Gastrocnemius medialis (tissue), 4 donors: ENCODE data around the gene BMPR1A. TPM values are rescaled to one million over a fixed set of nuclear protein-coding genes. Genes with fewer than 3 reads are reported as not detected.

Experiments used
- ATAC-seq, 2 donors: fragments of 150-250 bp; one replicate each; pipeline ENCODE4 v1.9.1; 2016
- DNase-seq, 2 donors: peaks; one replicate each; pipeline ENCODE4 v3.0.0-alpha.2; 2019
- H3K27ac ChIP-seq, 4 donors: fragments of 200-600 bp; sonication (generic); 1 replicate in 1 of 4; 2 replicates in 3 of 4; pipeline ENCODE4 v1.5.1; 2016 to 2018; ENCODE audit warnings: mild to moderate bottlenecking in 2 of 4, moderate library complexity in 1 of 4
- H3K27me3 ChIP-seq, 3 donors: fragments of 200-600 bp; sonication (generic) in 2 of 3; 1 replicate in 1 of 3; 2 replicates in 2 of 3; pipeline versions ENCODE4 v1.5.1 to v1.6.0; 2016 to 2019; ENCODE audit warnings: mild to moderate bottlenecking in 1 of 3, moderate library complexity in 1 of 3
- H3K36me3 ChIP-seq, 2 donors: fragments of 200-600 bp; sonication (generic) in 1 of 2; one replicate each; pipeline ENCODE4 v1.5.1; 2017 to 2018
- H3K4me1 ChIP-seq, 2 donors: fragments of 200-600 bp; sonication (generic) in 1 of 2; one replicate each; pipeline ENCODE4 v1.5.1; 2016 to 2017; ENCODE audit warnings: mild to moderate bottlenecking in 2 of 2
- H3K4me3 ChIP-seq, 4 donors: fragments of 200-600 bp; sonication (generic) in 3 of 4; 1 replicate in 1 of 4; 2 replicates in 3 of 4; pipeline ENCODE4 v1.5.1; 2016 to 2019; ENCODE audit warnings: mild to moderate bottlenecking in 2 of 4
- H3K9me3 ChIP-seq, 3 donors: fragments of 200-600 bp; sonication (generic) in 2 of 3; 1 replicate in 1 of 3; 2 replicates in 2 of 3; pipeline ENCODE4 v1.5.1; 2016 to 2019
- CTCF ChIP-seq, 5 experiments: fragments of 450-650 bp in 3 of 5; fragments of 200-600 bp in 2 of 5; sonication (generic) in 2 of 5; IDR thresholded peaks in 4 of 5; conservative IDR thresholded peaks in 1 of 5; 1 replicate in 4 of 5; 2 replicates in 1 of 5; pipeline ENCODE4 v1.5.1; 2016 to 2019; ENCODE audit warnings: antibody characterized with exemption in 5 of 5, mild to moderate bottlenecking in 3 of 5, moderate library complexity in 3 of 5
- POLR2A ChIP-seq, 2 donors: fragments of 450-650 bp; IDR thresholded peaks; one replicate each; pipeline ENCODE4 v1.6.1; 2017; ENCODE audit warnings: antibody characterized with exemption in 2 of 2, mild to moderate bottlenecking in 2 of 2, moderate library complexity in 2 of 2
- in situ Hi-C, 4 donors: fragments of 200-750 bp; cut with MboI; loops; one replicate each; pipeline versions ENCODE4 v1.15.0 to v1.8.0; 2017; ENCODE audit warnings: low sequenced_read_pairs in 4 of 4
- intact Hi-C: fragments of 100-400 bp; cut with DNase I; formaldehyde crosslinking; loops from one replicate; pipeline ENCODE4 v1.15.1; 2023; ENCODE audit warnings: low total_unique reads
- total RNA-seq, 4 donors: library from RNA; depleted of rRNA; stranded (reverse); fragments of >200 nt; gene quantifications; one replicate each; pipeline versions ENCODE4 v1.1.0 to v1.2.3, GENCODE V29; 2016

BMPR1A gene
- total RNA-seq, 4 donors from 2014 or later = 16.4 to 22.7 (median 18.0) TPM

DNA sequence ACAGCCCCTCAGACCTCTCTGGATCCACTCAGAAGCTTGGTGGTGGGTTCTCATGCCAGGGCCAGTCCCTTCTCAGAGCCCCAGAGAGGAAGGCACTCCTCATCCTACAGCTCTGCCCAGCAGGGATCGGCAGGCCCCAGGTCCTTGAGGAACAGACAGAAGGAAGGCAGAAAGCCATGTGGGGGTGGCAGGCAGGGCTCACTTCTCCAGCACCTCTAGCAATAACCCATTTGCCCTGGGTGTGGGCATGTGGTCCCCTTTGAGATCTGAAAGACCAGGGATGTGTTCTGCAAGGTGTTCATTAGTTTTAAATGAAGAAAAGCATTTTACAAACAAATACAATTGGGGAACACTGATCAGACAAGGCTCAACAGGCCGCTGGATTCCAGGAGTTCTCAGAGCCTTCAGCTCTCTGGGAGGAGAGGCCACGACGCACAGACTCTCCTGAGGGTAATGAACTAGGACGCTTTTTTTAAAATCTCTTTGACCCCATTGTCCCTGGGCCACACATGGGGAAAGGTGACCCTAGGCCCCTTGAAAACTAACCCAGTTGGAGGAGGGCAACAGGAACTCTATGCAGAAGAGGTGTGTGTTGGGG is 47.5 kb upstream of the BMPR1A start:
- Histone ChIP-seq H3K27ac (peak overlapping the region; percentile 91 to 97 (median 96)), H3K36me3 (no peaks in the 10 kb centered on the region), H3K4me1 (peaks cover 17 to 43% of the 10 kb centered on the region in 2 donors), H3K4me3 (no peak overlapping the region), H3K27me3 (no peaks in the 10 kb centered on the region), H3K9me3 (no peaks in the 10 kb centered on the region)
- in situ Hi-C loops = loop anchor here in 2 of 4 donors (5.0 to 10.0 kb wide), 2 partner anchors 186 to 188 kb away; no protein-coding TSS in a partner anchor
- DNase-seq = no peak
- intact Hi-C loops = no loop called here
- ATAC-seq = no peak
- TF ChIP-seq CTCF (IDR thresholded peaks at IDR 0.05 in 4 of 5, conservative IDR thresholded peaks at IDR 0.05 in 1 of 5) = no peak

DNA sequence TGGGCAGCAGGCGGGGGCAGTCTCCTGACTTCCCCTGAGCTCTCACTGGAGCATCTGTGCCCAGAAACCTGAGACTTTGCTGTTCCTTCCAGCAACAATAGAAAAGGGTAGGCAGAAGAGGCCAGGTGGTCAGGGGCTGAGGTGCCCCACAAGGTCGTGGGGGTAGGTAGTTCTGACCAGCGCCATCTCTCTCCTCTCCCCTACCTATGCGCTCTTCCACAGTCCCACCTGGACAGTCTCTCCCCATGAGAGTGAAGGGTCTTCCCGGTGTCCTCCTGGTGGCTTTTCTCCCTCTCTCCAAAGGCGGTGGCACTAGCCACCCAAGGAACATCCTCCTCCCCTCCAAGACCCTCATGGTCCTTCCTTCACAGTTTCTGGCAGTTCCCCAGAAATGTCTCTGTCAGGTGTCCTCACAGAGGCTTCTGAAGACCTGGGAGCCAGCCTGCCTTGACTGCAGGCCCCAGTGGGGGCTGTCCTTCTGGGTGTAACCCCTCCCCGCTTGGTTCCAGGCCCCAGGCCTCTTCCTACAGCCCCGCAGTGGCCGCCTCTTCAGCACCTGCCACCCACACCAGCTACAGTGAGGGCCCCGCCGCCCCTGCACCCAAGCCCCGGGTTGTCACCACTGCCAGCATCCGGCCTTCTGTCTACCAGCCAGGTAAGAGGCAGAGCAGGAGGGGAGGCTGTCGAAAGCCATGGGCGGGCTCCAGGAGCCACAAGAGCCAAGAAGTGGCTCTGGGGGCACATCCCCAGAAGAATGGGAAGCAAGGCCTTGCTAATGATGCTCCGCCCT is 46.8 kb upstream of the BMPR1A start:
- Histone ChIP-seq H3K9me3 (no peaks in the 10 kb centered on the region), H3K27me3 (no peaks in the 10 kb centered on the region), H3K36me3 (no peaks in the 10 kb centered on the region), H3K4me3 (no peak overlapping the region), H3K4me1 (peaks cover 15 to 39% of the 10 kb centered on the region in 2 donors), H3K27ac (peak overlapping the region; percentile 91 to 97 (median 96))
- intact Hi-C loops (loop anchor here (5.0 kb wide), 1 partner anchor 93 kb away; no protein-coding TSS in a partner anchor), in situ Hi-C loops (loop anchor here in 2 of 4 donors (5.0 to 10.0 kb wide), 2 partner anchors 185 to 188 kb away; no protein-coding TSS in a partner anchor)
- ATAC-seq (no peak), DNase-seq (no peak)
- no peak for TF ChIP-seq CTCF (IDR thresholded peaks at IDR 0.05 in 4 of 5, conservative IDR thresholded peaks at IDR 0.05 in 1 of 5)
- TF ChIP-seq POLR2A (IDR thresholded peaks at IDR 0.05) = no peak

DNA sequence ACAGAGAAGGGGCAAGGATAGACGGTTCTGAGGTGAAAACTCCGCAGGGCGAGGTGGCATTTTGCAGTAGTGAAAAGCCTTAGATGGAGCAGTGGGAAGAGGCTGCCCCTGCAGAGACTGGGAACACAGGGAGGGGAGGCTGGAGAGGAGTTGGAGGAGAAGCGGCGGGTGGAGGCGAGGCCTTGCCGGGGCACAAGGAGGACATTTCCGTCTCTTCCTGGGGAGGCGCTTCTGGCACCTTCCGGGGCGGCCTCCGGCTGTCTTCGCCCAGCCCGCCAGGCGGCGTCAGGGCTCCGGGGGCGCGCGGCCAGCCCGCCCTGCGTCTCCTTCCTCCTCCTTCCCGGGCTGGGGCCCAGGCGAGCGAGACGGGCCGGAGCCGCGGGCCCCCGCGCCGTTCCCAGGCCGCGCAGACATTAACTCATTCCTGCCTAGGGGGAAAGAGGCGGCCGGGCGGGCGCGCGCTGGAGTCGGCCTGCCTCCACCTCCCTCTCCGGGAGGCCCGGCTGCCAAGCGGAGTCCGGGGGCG is 45.4 kb upstream of the BMPR1A start:
- Histone ChIP-seq H3K4me3 (peak overlapping the region; percentile 65 to 90 (median 78)), H3K4me1 (peaks cover 27 to 48% of the 10 kb centered on the region in 2 donors), H3K27me3 (no peaks in the 10 kb centered on the region), H3K9me3 (no peaks in the 10 kb centered on the region), H3K27ac (peak overlapping the region; percentile 91 to 97 (median 96)), H3K36me3 (no peaks in the 10 kb centered on the region)
- intact Hi-C loops (loop anchor here (1.0 to 5.0 kb wide), 3 partner anchors 44 to 190 kb away; no protein-coding TSS in a partner anchor), in situ Hi-C loops (no loop called here)
- DNase-seq = peak; percentile 76 to 90
- TF ChIP-seq POLR2A (IDR thresholded peaks at IDR 0.05) (peak; percentile 78 to 85), CTCF (IDR thresholded peaks at IDR 0.05 in 4 of 5, conservative IDR thresholded peaks at IDR 0.05 in 1 of 5) (peak; percentile 82 to 96 (median 94))
- ATAC-seq = peak; percentile 69 to 77

GRCh38 chr10:86711513-86712316 is 44.7 kb upstream of the BMPR1A start:
- intact Hi-C loops = loop anchor here (1.0 to 5.0 kb wide), 3 partner anchors 44 to 190 kb away; no protein-coding TSS in a partner anchor
- in situ Hi-C loops = no loop called here
- Histone ChIP-seq H3K4me3 (peak overlapping the region; percentile 65 to 90 (median 78)), H3K4me1 (peaks cover 22 to 50% of the 10 kb centered on the region in 2 donors), H3K27me3 (no peaks in the 10 kb centered on the region), H3K36me3 (no peaks in the 10 kb centered on the region), H3K9me3 (no peaks in the 10 kb centered on the region), H3K27ac (peak overlapping the region; percentile 91 to 97 (median 96))
- ATAC-seq (peak; percentile 52 to 65), DNase-seq (peak; percentile 58 to 69)
- no peak for TF ChIP-seq CTCF (IDR thresholded peaks at IDR 0.05 in 4 of 5, conservative IDR thresholded peaks at IDR 0.05 in 1 of 5)
- peak in 1 of 2 donors; percentile 42 for TF ChIP-seq POLR2A (IDR thresholded peaks at IDR 0.05)
